SU-DHL-6 (cell line): Measurements from ENCODE around the gene PLSCR3.

Experiments used
- H2AFZ ChIP-seq: fragments of 200-600 bp; sonication (generic); 2 replicates; pipeline ENCODE4 v1.6.1; 2014; ENCODE audit warnings: low read depth, mild to moderate bottlenecking, moderate library complexity, mixed read lengths, antibody characterized with exemption, low read length; ENCODE audit not compliant: severe bottlenecking
- H3F3A ChIP-seq: fragments of 200-600 bp; shearing (Covaris generic); 2 replicates; pipeline ENCODE4 v1.6.0; 2016; ENCODE audit warnings: antibody characterized with exemption, mild to moderate bottlenecking; ENCODE audit not compliant: insufficient read depth
- H3K27ac ChIP-seq: fragments of 200-600 bp; sonication (generic); 2 replicates; pipeline ENCODE4 v1.5.1; 2016; ENCODE audit warnings: low read depth, mild to moderate bottlenecking, low read length, moderate library complexity, mixed read lengths
- H3K27me3 ChIP-seq: fragments of 200-600 bp; sonication (generic), shearing (Covaris generic); 2 replicates; pipeline ENCODE4 v1.6.0; 2014; ENCODE audit warnings: mild to moderate bottlenecking, low read length
- H3K36me3 ChIP-seq: fragments of 200-600 bp; sonication (generic); 2 replicates; pipeline ENCODE4 v1.6.1; 2014; ENCODE audit warnings: mild to moderate bottlenecking, low read length, mixed read lengths
- H3K4me2 ChIP-seq: fragments of 300-600, 200-600 bp; shearing (Covaris generic), sonication (generic); 2 replicates; pipeline ENCODE4 v1.6.0; 2014; ENCODE audit warnings: low read length, low read depth, mild to moderate bottlenecking; ENCODE audit not compliant: poor library complexity, severe bottlenecking
- H3K4me3 ChIP-seq: fragments of 200-600 bp; sonication (generic); 2 replicates; pipeline ENCODE4 v1.5.1; 2014; ENCODE audit warnings: antibody characterized with exemption, low read length, mild to moderate bottlenecking, mixed read lengths; ENCODE audit not compliant: insufficient read depth, poor library complexity, severe bottlenecking
- H3K79me2 ChIP-seq: fragments of 200-600 bp; sonication (generic); 2 replicates; pipeline ENCODE4 v1.6.1; 2014; ENCODE audit warnings: mild to moderate bottlenecking, low read length, moderate library complexity; ENCODE audit not compliant: insufficient read depth
- H3K9ac ChIP-seq: fragments of 200-600 bp; sonication (generic); 2 replicates; pipeline ENCODE4 v1.7.0; 2014; ENCODE audit warnings: mild to moderate bottlenecking, low read length
- H3K9me2 ChIP-seq: fragments of 200-600 bp; sonication (generic); replicated peaks from 2 replicates; pipeline ENCODE4 v1.6.1; 2014; ENCODE audit warnings: low read length; ENCODE audit not compliant: insufficient read depth
- H3K9me3 ChIP-seq: fragments of 200-600 bp; sonication (generic); 2 replicates; pipeline ENCODE4 v1.6.1; 2014; ENCODE audit warnings: low read length, mixed read lengths; ENCODE audit not compliant: insufficient read depth
- H4K20me1 ChIP-seq: fragments of 200-600 bp; sonication (generic); 2 replicates; pipeline ENCODE4 v1.6.1; 2014; ENCODE audit warnings: low read depth, mild to moderate bottlenecking, antibody characterized with exemption, low read length, moderate library complexity, mixed read lengths
- EZH2phosphoT487 ChIP-seq: fragments of 200-600 bp; sonication (generic), shearing (Covaris generic); conservative IDR thresholded peaks from 2 replicates; pipeline ENCODE4 v1.6.1; 2018; ENCODE audit warnings: mild to moderate bottlenecking, antibody characterized with exemption, low read length, moderate library complexity, mixed read lengths
- TF ChIP-seq, protein P1 (sequence below): fragments of 200-600 bp; sonication (generic); IDR thresholded peaks from one replicate; pipeline ENCODE4 v1.5.1; 2017; ENCODE audit warnings: antibody characterized with exemption, mild to moderate bottlenecking, low read length, moderate library complexity; ENCODE audit not compliant: insufficient read depth, poor library complexity, severe bottlenecking

PLSCR3 gene

DNA sequence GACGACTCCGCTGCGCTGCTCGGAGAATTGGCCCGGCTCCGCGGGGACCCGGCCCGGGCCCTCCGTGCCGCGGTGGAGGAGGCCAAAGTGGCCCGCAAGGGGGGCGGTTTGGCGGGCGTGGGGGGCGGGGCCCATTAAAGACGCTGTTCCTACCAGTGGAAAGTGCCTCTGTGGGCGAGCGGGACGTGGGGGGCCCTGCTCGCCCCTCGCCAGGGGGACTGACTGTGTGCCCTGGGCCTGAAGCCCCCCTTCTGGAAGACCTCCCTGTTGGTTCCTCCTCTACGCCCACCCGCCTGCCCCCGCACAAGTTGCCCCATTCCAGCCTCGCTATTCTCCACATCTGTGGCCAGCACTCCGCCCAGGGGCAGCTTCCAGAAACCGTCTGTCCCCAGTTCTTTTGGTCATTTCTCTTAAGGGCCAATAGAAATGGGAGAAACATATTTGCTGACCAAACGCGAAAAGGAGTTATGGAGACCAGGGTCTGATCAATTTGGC lies 43.1 kb upstream of the PLSCR3 start:
- Histone ChIP-seq H3K9ac (no peak overlapping the region), H2AFZ (no peak overlapping the region)

DNA sequence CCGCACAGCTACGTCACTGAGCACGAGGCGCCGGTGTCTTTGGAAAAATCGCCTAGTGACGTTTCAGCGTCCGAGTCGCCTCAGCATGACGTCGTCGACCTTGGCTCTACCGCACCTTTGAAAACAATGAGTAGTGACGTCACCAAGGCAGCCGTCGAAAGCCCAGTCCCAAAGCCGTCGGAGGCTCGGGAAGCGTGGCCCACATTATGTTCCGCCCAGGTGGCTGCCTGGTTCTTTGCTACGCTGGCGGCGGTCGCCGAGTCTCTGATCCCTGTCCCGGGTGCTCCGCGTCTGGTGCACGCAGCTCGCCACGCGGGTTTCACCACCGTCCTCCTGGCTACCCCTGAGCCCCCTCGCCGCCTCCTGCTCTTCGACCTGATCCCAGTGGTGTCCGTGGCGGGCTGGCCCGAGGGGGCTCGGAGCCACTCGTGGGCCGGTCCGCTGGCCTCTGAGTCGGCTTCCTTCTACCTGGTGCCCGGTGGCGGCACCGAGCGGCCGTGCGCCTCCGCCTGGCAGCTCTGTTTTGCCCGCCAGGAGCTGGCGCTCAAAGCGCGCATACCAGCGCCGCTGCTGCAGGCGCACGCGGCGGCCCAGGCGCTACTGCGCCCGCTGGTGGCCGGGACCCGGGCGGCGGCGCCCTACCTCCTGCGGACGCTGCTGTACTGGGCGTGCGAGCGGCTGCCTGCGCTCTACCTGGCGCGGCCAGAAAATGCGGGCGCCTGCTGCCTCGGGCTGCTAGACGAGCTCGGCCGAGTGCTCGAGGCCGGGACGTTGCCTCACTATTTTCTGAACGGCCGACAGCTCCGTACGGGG lies 42.4 kb upstream of the PLSCR3 start:
- Histone ChIP-seq H3K27me3 (no peaks in the 10 kb centered on the region), H3K9me3 (no peaks in the 10 kb centered on the region), H3K36me3 (no peaks in the 10 kb centered on the region), H3K9ac (no peak overlapping the region), H3F3A (no peaks in the 10 kb centered on the region), H3K9me2 (no peaks in the 10 kb centered on the region), H2AFZ (no peak overlapping the region), H3K4me3 (no peak overlapping the region), H3K4me2 (peak overlapping the region; percentile 66), H3K79me2 (no peaks in the 10 kb centered on the region), H3K27ac (no peak overlapping the region), H4K20me1 (no peaks in the 10 kb centered on the region)
- TF ChIP-seq, protein P1, sequence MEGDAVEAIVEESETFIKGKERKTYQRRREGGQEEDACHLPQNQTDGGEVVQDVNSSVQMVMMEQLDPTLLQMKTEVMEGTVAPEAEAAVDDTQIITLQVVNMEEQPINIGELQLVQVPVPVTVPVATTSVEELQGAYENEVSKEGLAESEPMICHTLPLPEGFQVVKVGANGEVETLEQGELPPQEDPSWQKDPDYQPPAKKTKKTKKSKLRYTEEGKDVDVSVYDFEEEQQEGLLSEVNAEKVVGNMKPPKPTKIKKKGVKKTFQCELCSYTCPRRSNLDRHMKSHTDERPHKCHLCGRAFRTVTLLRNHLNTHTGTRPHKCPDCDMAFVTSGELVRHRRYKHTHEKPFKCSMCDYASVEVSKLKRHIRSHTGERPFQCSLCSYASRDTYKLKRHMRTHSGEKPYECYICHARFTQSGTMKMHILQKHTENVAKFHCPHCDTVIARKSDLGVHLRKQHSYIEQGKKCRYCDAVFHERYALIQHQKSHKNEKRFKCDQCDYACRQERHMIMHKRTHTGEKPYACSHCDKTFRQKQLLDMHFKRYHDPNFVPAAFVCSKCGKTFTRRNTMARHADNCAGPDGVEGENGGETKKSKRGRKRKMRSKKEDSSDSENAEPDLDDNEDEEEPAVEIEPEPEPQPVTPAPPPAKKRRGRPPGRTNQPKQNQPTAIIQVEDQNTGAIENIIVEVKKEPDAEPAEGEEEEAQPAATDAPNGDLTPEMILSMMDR = peak; percentile 47
- TF ChIP-seq EZH2phosphoT487 = no peak

More for the DNA sequence above, 43.1 kb upstream of the PLSCR3 start:
- no peak overlapping the region for H3K4me3 ChIP-seq
- no peaks in the 10 kb centered on the region for H3K27me3 ChIP-seq
- no peak overlapping the region for H3K4me2 ChIP-seq
- no peaks in the 10 kb centered on the region for H3F3A ChIP-seq
- H3K79me2 ChIP-seq = no peaks in the 10 kb centered on the region
- H3K9me3 ChIP-seq = no peaks in the 10 kb centered on the region
- no peak for TF ChIP-seq EZH2phosphoT487
- TF ChIP-seq, protein P1 = no peak
- H4K20me1 ChIP-seq = no peaks in the 10 kb centered on the region
- H3K36me3 ChIP-seq = no peaks in the 10 kb centered on the region
- H3K9me2 ChIP-seq = no peaks in the 10 kb centered on the region
- no peak overlapping the region for H3K27ac ChIP-seq

DNA sequence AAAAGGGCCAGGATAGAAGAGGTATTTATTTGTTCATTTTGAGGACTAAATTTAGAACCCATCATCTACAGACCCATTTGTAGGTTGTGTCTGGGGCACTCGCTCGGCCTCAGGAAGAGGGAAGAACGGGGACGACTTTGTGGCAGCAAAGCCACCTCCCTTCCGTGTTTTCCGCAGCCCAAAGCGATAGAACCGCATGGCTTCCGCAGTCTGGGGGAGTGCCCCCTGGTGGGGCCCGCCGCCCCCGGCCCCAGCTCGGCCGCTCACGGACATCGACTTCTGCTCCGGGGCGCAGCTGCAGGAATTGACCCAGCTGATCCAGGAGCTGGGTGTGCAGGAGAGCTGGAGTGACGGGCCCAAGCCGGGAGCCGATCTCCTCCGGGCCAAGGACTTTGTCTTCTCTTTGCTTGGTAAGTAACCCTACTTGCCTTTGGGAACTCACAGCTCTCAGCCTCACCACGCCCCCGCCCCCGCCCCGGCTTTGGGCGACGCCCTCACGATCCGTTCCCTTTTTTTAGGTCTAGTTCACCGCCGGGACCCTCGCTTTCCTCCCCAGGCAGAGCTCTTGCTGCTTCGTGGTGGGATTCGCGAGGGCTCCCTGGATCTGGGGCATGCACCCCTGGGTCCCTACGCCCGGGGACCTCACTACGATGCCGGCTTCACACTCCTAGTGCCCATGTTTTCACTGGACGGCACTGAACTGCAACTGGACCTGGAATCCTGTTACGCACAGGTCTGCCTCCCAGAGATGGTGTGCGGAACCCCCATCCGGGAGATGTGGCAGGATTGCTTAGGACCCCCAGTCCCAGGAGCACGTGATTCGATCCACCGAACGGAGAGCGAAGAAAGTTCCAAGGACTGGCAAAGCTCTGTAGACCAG lies 41.6 kb upstream of the PLSCR3 start:
- H3K27me3 ChIP-seq = no peaks in the 10 kb centered on the region
- no peaks in the 10 kb centered on the region for H3K36me3 ChIP-seq
- H3K9me2 ChIP-seq = no peaks in the 10 kb centered on the region
- peak overlapping the region; percentile 61 for H3K9ac ChIP-seq
- peak overlapping the region; percentile 77 for H3K4me3 ChIP-seq
- no peaks in the 10 kb centered on the region for H4K20me1 ChIP-seq
- H2AFZ ChIP-seq = peak overlapping the region; percentile 75
- peak overlapping the region; percentile 66 for H3K4me2 ChIP-seq
- H3F3A ChIP-seq = no peaks in the 10 kb centered on the region
- peak overlapping the region; percentile 59 for H3K27ac ChIP-seq
- no peaks in the 10 kb centered on the region for H3K79me2 ChIP-seq
- TF ChIP-seq, protein P1 = peak; percentile 19
- no peak for TF ChIP-seq EZH2phosphoT487
- no peaks in the 10 kb centered on the region for H3K9me3 ChIP-seq
